ENCODE measurements around the gene DRICH1.

DRICH1 gene

GRCh38 chr22:23609983-23610781 is 21.9 kb downstream of the DRICH1 start:
- Histone ChIP-seq H3K4me1 (ENCODE audit: control insufficient read depth, low read depth, low read length) (no peaks in the 10 kb centered on the region), H3K4ac (ENCODE audit: low read depth, low read length) (no peak overlapping the region), H3K18ac (ENCODE audit: low read length) (no peak overlapping the region), H3K27ac (ENCODE audit: low read depth, low read length) (no peak overlapping the region), H3K79me2 (ENCODE audit: control insufficient read depth, insufficient read depth, low read length) (no peaks in the 10 kb centered on the region), H2BK5ac (ENCODE audit: low read length) (no peak overlapping the region), H3K4me2 (ENCODE audit: low read length) (no peak overlapping the region), H3K56ac (ENCODE audit: low read length) (no peak overlapping the region), H4K8ac (ENCODE audit: low read depth, low read length) (no peak overlapping the region), H3K23ac (ENCODE audit: low read length) (no peak overlapping the region), H3K79me1 (ENCODE audit: low read length) (no peaks in the 10 kb centered on the region), H4K5ac (ENCODE audit: low read length) (no peak overlapping the region), H2BK120ac (ENCODE audit: low read depth, low read length) (no peak overlapping the region), H3K36me3 (ENCODE audit: control insufficient read depth, insufficient read depth, low read length) (no peaks in the 10 kb centered on the region), H2BK15ac (replicated peaks; ENCODE audit: low read depth) (no peak overlapping the region), H3K4me3 (ENCODE audit: low read length) (no peak overlapping the region), H3K27me3 (ENCODE audit: insufficient read depth, low read length, poor library complexity) (no peaks in the 10 kb centered on the region), H3K9ac (ENCODE audit: low read length) (no peak overlapping the region), H2AK5ac (ENCODE audit: low read length) (no peak overlapping the region)
- no peak for DNase-seq
- no CpG with 5 or more reads among the region's 12 CpGs for WGBS (ENCODE audit: extremely low coverage, insufficient coverage, low lambda C conversion rate)

DNA sequence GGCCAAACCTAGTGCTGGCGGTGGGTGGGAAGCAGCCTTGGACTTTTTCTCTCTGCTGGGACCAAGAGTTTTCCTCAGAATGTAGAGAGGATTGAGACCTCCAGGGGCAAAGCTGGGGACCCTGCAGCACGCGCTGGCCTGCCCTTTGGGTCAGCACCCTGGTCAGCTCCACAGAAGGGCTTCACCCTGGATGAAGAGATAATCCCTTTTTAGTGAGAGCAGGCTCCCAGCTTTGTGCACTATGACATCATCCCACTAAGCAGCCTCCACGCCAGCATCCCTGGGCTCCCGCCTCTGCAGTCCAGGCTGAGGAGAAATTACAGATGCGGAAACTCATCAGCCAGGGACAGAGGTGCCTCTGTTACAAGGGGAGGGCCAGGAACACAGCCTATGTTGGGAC is 23.5 kb downstream of the DRICH1 start:
- H2BK5ac ChIP-seq (ENCODE audit: low read length), result no peak overlapping the region
- H3K23ac ChIP-seq (ENCODE audit: low read length), result no peak overlapping the region
- H3K79me1 ChIP-seq (ENCODE audit: low read length), result no peaks in the 10 kb centered on the region
- no peak overlapping the region for H2BK120ac ChIP-seq (ENCODE audit: low read depth, low read length)
- no peak overlapping the region for H2BK15ac ChIP-seq (replicated peaks; ENCODE audit: low read depth)
- H3K4me2 ChIP-seq (ENCODE audit: low read length), result no peak overlapping the region
- no peak overlapping the region for H2AK5ac ChIP-seq (ENCODE audit: low read length)
- H3K27me3 ChIP-seq (ENCODE audit: insufficient read depth, low read length, poor library complexity), result no peaks in the 10 kb centered on the region
- H3K56ac ChIP-seq (ENCODE audit: low read length), result no peak overlapping the region
- no peak overlapping the region for H3K4me3 ChIP-seq (ENCODE audit: low read length)
- H3K36me3 ChIP-seq (ENCODE audit: control insufficient read depth, insufficient read depth, low read length), result no peaks in the 10 kb centered on the region
- no peaks in the 10 kb centered on the region for H3K79me2 ChIP-seq (ENCODE audit: control insufficient read depth, insufficient read depth, low read length)
- H3K9ac ChIP-seq (ENCODE audit: low read length), result no peak overlapping the region
- H3K4me1 ChIP-seq (ENCODE audit: control insufficient read depth, low read depth, low read length), result no peaks in the 10 kb centered on the region
- peak; percentile 63 for DNase-seq
- H3K18ac ChIP-seq (ENCODE audit: low read length), result no peak overlapping the region
- no peak overlapping the region for H3K4ac ChIP-seq (ENCODE audit: low read depth, low read length)
- no peak overlapping the region for H4K8ac ChIP-seq (ENCODE audit: low read depth, low read length)
- no peak overlapping the region for H4K5ac ChIP-seq (ENCODE audit: low read length)
- no peak overlapping the region for H3K27ac ChIP-seq (ENCODE audit: low read depth, low read length)
- WGBS (ENCODE audit: extremely low coverage, insufficient coverage, low lambda C conversion rate), result no CpG with 5 or more reads among the region's 6 CpGs

DNA sequence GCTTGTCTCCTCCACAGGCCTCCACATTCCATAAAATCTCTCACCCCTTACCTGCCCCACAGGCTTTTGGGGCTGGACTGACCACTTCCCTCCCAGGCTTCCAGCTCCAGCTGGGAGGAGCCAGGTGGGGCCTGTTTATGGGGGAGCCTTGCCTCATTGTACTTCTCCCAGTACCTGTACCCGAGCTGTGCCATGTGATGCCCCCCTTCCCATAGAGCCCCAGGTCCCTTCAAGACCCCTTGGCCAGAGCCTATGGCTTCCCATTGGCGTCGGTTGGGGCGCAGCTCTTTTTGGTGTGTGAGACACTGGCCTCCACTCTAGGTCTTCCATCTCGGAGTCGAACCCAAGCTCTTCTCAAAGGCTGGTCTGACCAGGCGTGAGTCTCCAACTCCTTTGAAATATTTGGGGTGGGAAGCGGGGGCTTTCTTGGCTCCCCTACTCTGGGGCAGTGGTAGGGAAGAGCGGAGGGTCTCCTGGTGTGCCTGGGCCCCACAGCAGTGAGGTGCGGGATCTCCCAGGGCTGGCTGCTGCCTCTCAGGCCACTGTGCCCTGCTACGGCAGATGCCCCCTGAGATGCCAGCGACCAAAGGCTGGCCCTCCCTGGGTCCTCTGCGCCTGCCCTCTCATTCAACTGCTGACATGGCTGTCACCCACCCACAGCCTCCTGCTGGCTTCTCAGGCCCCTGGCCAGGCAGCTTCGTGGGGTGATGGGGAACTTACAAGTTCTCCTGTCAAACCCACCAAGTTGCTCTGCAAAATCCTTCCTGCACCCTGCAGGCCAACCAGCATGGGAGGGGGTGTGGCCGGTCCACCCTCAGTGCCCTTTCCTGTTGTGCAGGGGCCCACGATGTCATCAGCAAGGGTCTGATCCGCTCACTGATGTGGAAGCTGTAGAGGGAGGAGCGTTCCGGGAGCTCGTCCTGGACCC is 25.7 kb downstream of the DRICH1 start:
- no CpG with 5 or more reads among the region's 20 CpGs for WGBS (ENCODE audit: extremely low coverage, insufficient coverage, low lambda C conversion rate)

GRCh38 chr22:23604939-23605712 is 27.0 kb downstream of the DRICH1 start:
- Histone ChIP-seq H3K4me3 (ENCODE audit: low read length) (no peak overlapping the region), H2AK5ac (ENCODE audit: low read length) (no peak overlapping the region), H3K4me2 (ENCODE audit: low read length) (no peak overlapping the region), H3K4me1 (ENCODE audit: control insufficient read depth, low read depth, low read length) (no peaks in the 10 kb centered on the region), H2BK120ac (ENCODE audit: low read depth, low read length) (no peak overlapping the region), H3K36me3 (ENCODE audit: control insufficient read depth, insufficient read depth, low read length) (no peaks in the 10 kb centered on the region), H3K79me2 (ENCODE audit: control insufficient read depth, insufficient read depth, low read length) (no peaks in the 10 kb centered on the region), H3K27ac (ENCODE audit: low read depth, low read length) (no peak overlapping the region), H3K9ac (ENCODE audit: low read length) (no peak overlapping the region), H3K23ac (ENCODE audit: low read length) (no peak overlapping the region), H4K5ac (ENCODE audit: low read length) (no peak overlapping the region), H3K18ac (ENCODE audit: low read length) (no peak overlapping the region), H3K79me1 (ENCODE audit: low read length) (no peaks in the 10 kb centered on the region), H2BK5ac (ENCODE audit: low read length) (no peak overlapping the region), H2BK15ac (replicated peaks; ENCODE audit: low read depth) (no peak overlapping the region), H3K56ac (ENCODE audit: low read length) (no peak overlapping the region), H4K8ac (ENCODE audit: low read depth, low read length) (no peak overlapping the region), H3K27me3 (ENCODE audit: insufficient read depth, low read length, poor library complexity) (no peaks in the 10 kb centered on the region), H3K4ac (ENCODE audit: low read depth, low read length) (no peak overlapping the region)
- DNase-seq, result no peak
- WGBS (ENCODE audit: extremely low coverage, insufficient coverage, low lambda C conversion rate), result no CpG with 5 or more reads among the region's 8 CpGs

More for the DNA sequence above, 25.7 kb downstream of the DRICH1 start:
- Histone ChIP-seq H2BK120ac (ENCODE audit: low read depth, low read length) (no peak overlapping the region), H3K79me1 (ENCODE audit: low read length) (no peaks in the 10 kb centered on the region), H4K8ac (ENCODE audit: low read depth, low read length) (no peak overlapping the region), H2BK15ac (replicated peaks; ENCODE audit: low read depth) (no peak overlapping the region), H3K9ac (ENCODE audit: low read length) (no peak overlapping the region), H4K5ac (ENCODE audit: low read length) (no peak overlapping the region), H2AK5ac (ENCODE audit: low read length) (no peak overlapping the region), H3K56ac (ENCODE audit: low read length) (no peak overlapping the region), H3K27ac (ENCODE audit: low read depth, low read length) (no peak overlapping the region), H3K4me3 (ENCODE audit: low read length) (no peak overlapping the region), H3K4ac (ENCODE audit: low read depth, low read length) (no peak overlapping the region), H3K27me3 (ENCODE audit: insufficient read depth, low read length, poor library complexity) (no peaks in the 10 kb centered on the region), H3K23ac (ENCODE audit: low read length) (no peak overlapping the region), H3K18ac (ENCODE audit: low read length) (no peak overlapping the region), H3K4me1 (ENCODE audit: control insufficient read depth, low read depth, low read length) (no peaks in the 10 kb centered on the region), H3K79me2 (ENCODE audit: control insufficient read depth, insufficient read depth, low read length) (no peaks in the 10 kb centered on the region), H3K36me3 (ENCODE audit: control insufficient read depth, insufficient read depth, low read length) (no peaks in the 10 kb centered on the region), H2BK5ac (ENCODE audit: low read length) (no peak overlapping the region), H3K4me2 (ENCODE audit: low read length) (no peak overlapping the region)
- DNase-seq, result no peak

GRCh38 chr22:23603266-23603665 is 28.9 kb downstream of the DRICH1 start:
- no peak overlapping the region for H3K4me3 ChIP-seq (ENCODE audit: low read length)
- H3K27me3 ChIP-seq (ENCODE audit: insufficient read depth, low read length, poor library complexity), result no peaks in the 10 kb centered on the region
- no peaks in the 10 kb centered on the region for H3K79me1 ChIP-seq (ENCODE audit: low read length)
- DNase-seq, result no peak
- H2BK120ac ChIP-seq (ENCODE audit: low read depth, low read length), result no peak overlapping the region
- no peak overlapping the region for H3K4ac ChIP-seq (ENCODE audit: low read depth, low read length)
- H3K9ac ChIP-seq (ENCODE audit: low read length), result no peak overlapping the region
- H2BK15ac ChIP-seq (replicated peaks; ENCODE audit: low read depth), result no peak overlapping the region
- no peaks in the 10 kb centered on the region for H3K79me2 ChIP-seq (ENCODE audit: control insufficient read depth, insufficient read depth, low read length)
- H3K4me2 ChIP-seq (ENCODE audit: low read length), result no peak overlapping the region
- H4K8ac ChIP-seq (ENCODE audit: low read depth, low read length), result no peak overlapping the region
- H3K36me3 ChIP-seq (ENCODE audit: control insufficient read depth, insufficient read depth, low read length), result no peaks in the 10 kb centered on the region
- H2AK5ac ChIP-seq (ENCODE audit: low read length), result no peak overlapping the region
- no peak overlapping the region for H4K5ac ChIP-seq (ENCODE audit: low read length)
- no peak overlapping the region for H3K18ac ChIP-seq (ENCODE audit: low read length)
- no peak overlapping the region for H3K23ac ChIP-seq (ENCODE audit: low read length)
- no peak overlapping the region for H2BK5ac ChIP-seq (ENCODE audit: low read length)
- H3K4me1 ChIP-seq (ENCODE audit: control insufficient read depth, low read depth, low read length), result no peaks in the 10 kb centered on the region
- no peak overlapping the region for H3K56ac ChIP-seq (ENCODE audit: low read length)
- no CpG with 5 or more reads among the region's 7 CpGs for WGBS (ENCODE audit: extremely low coverage, insufficient coverage, low lambda C conversion rate)
- no peak overlapping the region for H3K27ac ChIP-seq (ENCODE audit: low read depth, low read length)
